ENCODE results near the gene RCVRN. TPM values are rescaled to one million over a fixed set of nuclear protein-coding genes. Genes with fewer than 3 reads are reported as not detected.

The RCVRN gene
- total and polyA plus RNA-seq, 2 donors (not counting 1 experiment from before 2014, with no cell fraction given), result not detected

GRCh38 chr17:9948928-9949327 is 43.9 kb upstream of the RCVRN start:
- Histone ChIP-seq H3K4me1 (ENCODE audit: control insufficient read depth, extremely low read depth, insufficient read depth, low read length) (no peaks in the 10 kb centered on the region), H2AFZ (ENCODE audit: low read length) (no peak overlapping the region), H3K4me2 (ENCODE audit: extremely low read depth, insufficient read depth, low read length) (no peak overlapping the region), H3K36me3 (ENCODE audit: control insufficient read depth, insufficient read depth, low read length) (no peaks in the 10 kb centered on the region), H3K4me3 (replicated peaks in 1 of 4; ENCODE audit: control extremely low read depth in 1 of 4, insufficient read depth in 1 of 4, low read depth in 3 of 4, low read length in 4 of 4) (no peak overlapping the region), H3K9me3 (ENCODE audit: control insufficient read depth, insufficient read depth, low read depth, low read length) (no peaks in the 10 kb centered on the region), H3K27me3 (ENCODE audit: control insufficient read depth, insufficient read depth, low read length) (no peaks in the 10 kb centered on the region), H3K9ac (ENCODE audit: insufficient read depth, low read length) (no peak overlapping the region), H3K79me2 (ENCODE audit: control insufficient read depth, insufficient read depth, low read length) (no peaks in the 10 kb centered on the region), H4K20me1 (ENCODE audit: control insufficient read depth, extremely low read depth, insufficient read depth, low read length) (no peaks in the 10 kb centered on the region), H3K27ac (ENCODE audit: insufficient read depth, low read length) (no peak overlapping the region)
- TF ChIP-seq CTCF (conservative IDR thresholded peaks at IDR 0.05 in 1 of 2, IDR thresholded peaks at IDR 0.05 in 1 of 2; ENCODE audit: low read depth in 1 of 2, low read length in 2 of 2) (no peak), EZH2 (IDR thresholded peaks at IDR 0.05; ENCODE audit: low read length, missing control alignments) (no peak)
- no peak for DNase-seq (ENCODE audit: low read depth in 2 of 2)

GRCh38 chr17:9944704-9945103 is 39.6 kb upstream of the RCVRN start:
- H4K20me1 ChIP-seq (ENCODE audit: control insufficient read depth, extremely low read depth, insufficient read depth, low read length), result no peaks in the 10 kb centered on the region
- no peak for DNase-seq (ENCODE audit: low read depth in 2 of 2)
- H2AFZ ChIP-seq (ENCODE audit: low read length), result no peak overlapping the region
- no peaks in the 10 kb centered on the region for H3K79me2 ChIP-seq (ENCODE audit: control insufficient read depth, insufficient read depth, low read length)
- H3K4me2 ChIP-seq (ENCODE audit: extremely low read depth, insufficient read depth, low read length), result no peak overlapping the region
- no peak for TF ChIP-seq EZH2 (IDR thresholded peaks at IDR 0.05; ENCODE audit: low read length, missing control alignments)
- no peak for TF ChIP-seq CTCF (conservative IDR thresholded peaks at IDR 0.05 in 1 of 2, IDR thresholded peaks at IDR 0.05 in 1 of 2; ENCODE audit: low read depth in 1 of 2, low read length in 2 of 2)
- H3K9ac ChIP-seq (ENCODE audit: insufficient read depth, low read length), result no peak overlapping the region
- no peaks in the 10 kb centered on the region for H3K9me3 ChIP-seq (ENCODE audit: control insufficient read depth, insufficient read depth, low read depth, low read length)
- no peak overlapping the region for H3K4me3 ChIP-seq (replicated peaks in 1 of 4; ENCODE audit: control extremely low read depth in 1 of 4, insufficient read depth in 1 of 4, low read depth in 3 of 4, low read length in 4 of 4)
- H3K27ac ChIP-seq (ENCODE audit: insufficient read depth, low read length), result no peak overlapping the region
- no peaks in the 10 kb centered on the region for H3K27me3 ChIP-seq (ENCODE audit: control insufficient read depth, insufficient read depth, low read length)
- no peaks in the 10 kb centered on the region for H3K36me3 ChIP-seq (ENCODE audit: control insufficient read depth, insufficient read depth, low read length)
- no peaks in the 10 kb centered on the region for H3K4me1 ChIP-seq (ENCODE audit: control insufficient read depth, extremely low read depth, insufficient read depth, low read length)

GRCh38 chr17:9943343-9943742 is 38.3 kb upstream of the RCVRN start:
- H3K36me3 ChIP-seq (ENCODE audit: control insufficient read depth, insufficient read depth, low read length), result no peaks in the 10 kb centered on the region
- no peak for TF ChIP-seq CTCF (conservative IDR thresholded peaks at IDR 0.05 in 1 of 2, IDR thresholded peaks at IDR 0.05 in 1 of 2; ENCODE audit: low read depth in 1 of 2, low read length in 2 of 2)
- TF ChIP-seq EZH2 (IDR thresholded peaks at IDR 0.05; ENCODE audit: low read length, missing control alignments), result no peak
- H3K79me2 ChIP-seq (ENCODE audit: control insufficient read depth, insufficient read depth, low read length), result no peaks in the 10 kb centered on the region
- H3K4me2 ChIP-seq (ENCODE audit: extremely low read depth, insufficient read depth, low read length), result no peak overlapping the region
- H3K9ac ChIP-seq (ENCODE audit: insufficient read depth, low read length), result no peak overlapping the region
- no peaks in the 10 kb centered on the region for H4K20me1 ChIP-seq (ENCODE audit: control insufficient read depth, extremely low read depth, insufficient read depth, low read length)
- no peak overlapping the region for H3K4me3 ChIP-seq (replicated peaks in 1 of 4; ENCODE audit: control extremely low read depth in 1 of 4, insufficient read depth in 1 of 4, low read depth in 3 of 4, low read length in 4 of 4)
- no peak overlapping the region for H2AFZ ChIP-seq (ENCODE audit: low read length)
- no peak overlapping the region for H3K27ac ChIP-seq (ENCODE audit: insufficient read depth, low read length)
- no peaks in the 10 kb centered on the region for H3K27me3 ChIP-seq (ENCODE audit: control insufficient read depth, insufficient read depth, low read length)
- H3K9me3 ChIP-seq (ENCODE audit: control insufficient read depth, insufficient read depth, low read depth, low read length), result no peaks in the 10 kb centered on the region
- H3K4me1 ChIP-seq (ENCODE audit: control insufficient read depth, extremely low read depth, insufficient read depth, low read length), result no peaks in the 10 kb centered on the region
- DNase-seq (ENCODE audit: low read depth in 2 of 2), result no peak
